ENCODE results near the gene PITPNM3. TPM values are rescaled to one million over a fixed set of nuclear protein-coding genes. Genes with fewer than 3 reads are reported as not detected.

Gene PITPNM3
- polyA plus RNA-seq, 1 donor from 2014 or later, result 3.0 TPM

DNA sequence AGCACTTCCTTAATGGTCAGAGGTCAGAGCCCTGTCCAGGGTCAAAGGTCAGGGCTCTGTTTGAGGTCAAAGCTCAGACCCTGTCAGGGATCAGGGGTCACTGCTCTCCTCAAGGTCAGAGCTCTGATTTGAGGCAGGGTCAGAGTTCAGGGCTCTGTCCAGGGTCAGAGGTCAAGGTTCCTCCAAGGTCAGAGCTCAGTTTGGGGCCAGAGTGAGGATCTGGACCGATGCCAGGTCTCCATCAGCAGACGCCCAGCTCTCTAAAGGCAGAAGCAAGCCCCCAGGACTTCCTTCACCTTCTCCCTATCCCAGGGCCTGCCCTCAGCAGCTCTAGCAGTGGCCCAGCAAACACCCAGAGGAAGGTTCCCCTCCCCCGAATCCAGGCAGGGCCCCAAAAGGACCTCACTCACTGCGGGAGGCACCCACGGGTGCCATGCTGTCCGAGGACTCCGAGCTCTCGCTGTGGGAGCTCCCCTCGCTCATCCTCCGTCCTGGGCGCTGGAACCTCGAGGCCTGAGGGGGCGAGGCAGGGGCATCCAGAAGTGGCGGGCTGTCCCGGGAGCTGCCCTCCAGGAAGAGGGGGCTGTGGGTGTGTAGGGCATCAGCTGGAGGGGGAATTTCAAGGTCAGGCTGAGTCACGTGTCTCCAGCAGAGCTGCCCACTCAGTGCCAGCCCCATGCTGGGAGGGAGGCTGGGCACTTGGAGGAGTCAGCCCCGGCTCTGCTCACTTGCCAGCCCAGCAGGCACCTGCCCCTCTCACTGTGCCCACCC is 85.4 kb downstream of the PITPNM3 start:
- no peaks in the 10 kb centered on the region for H3K27me3 ChIP-seq (ENCODE audit: insufficient read depth, low read depth, low read length)
- H3K4me2 ChIP-seq (ENCODE audit: low read length), result no peak overlapping the region
- H3K9ac ChIP-seq (ENCODE audit: low read length), result no peak overlapping the region
- no peaks in the 10 kb centered on the region for H3K9me2 ChIP-seq (ENCODE audit: insufficient read depth, low read length)
- no peaks in the 10 kb centered on the region for H4K20me1 ChIP-seq (ENCODE audit: insufficient read depth)
- no peaks in the 10 kb centered on the region for H3K36me3 ChIP-seq (ENCODE audit: insufficient read depth, low read length)
- no peaks in the 10 kb centered on the region for H3K79me2 ChIP-seq (replicated peaks; ENCODE audit: insufficient read depth, low read length)
- no peak overlapping the region for H3K27ac ChIP-seq (ENCODE audit: low read length)
- no peaks in the 10 kb centered on the region for H3F3A ChIP-seq (ENCODE audit: insufficient read depth, low read length, poor library complexity, severe bottlenecking)
- no peak overlapping the region for H3K4me3 ChIP-seq (ENCODE audit: low read length)
- TF ChIP-seq MXI1 (conservative IDR thresholded peaks at IDR 0.05; ENCODE audit: poor library complexity, severe bottlenecking) (no peak), POLR2AphosphoS5 (IDR thresholded peaks at IDR 0.05) (no peak)
- no peaks in the 10 kb centered on the region for H3K9me3 ChIP-seq (ENCODE audit: low read length)
- no peak overlapping the region for H2AFZ ChIP-seq (ENCODE audit: low read depth, low read length)

DNA sequence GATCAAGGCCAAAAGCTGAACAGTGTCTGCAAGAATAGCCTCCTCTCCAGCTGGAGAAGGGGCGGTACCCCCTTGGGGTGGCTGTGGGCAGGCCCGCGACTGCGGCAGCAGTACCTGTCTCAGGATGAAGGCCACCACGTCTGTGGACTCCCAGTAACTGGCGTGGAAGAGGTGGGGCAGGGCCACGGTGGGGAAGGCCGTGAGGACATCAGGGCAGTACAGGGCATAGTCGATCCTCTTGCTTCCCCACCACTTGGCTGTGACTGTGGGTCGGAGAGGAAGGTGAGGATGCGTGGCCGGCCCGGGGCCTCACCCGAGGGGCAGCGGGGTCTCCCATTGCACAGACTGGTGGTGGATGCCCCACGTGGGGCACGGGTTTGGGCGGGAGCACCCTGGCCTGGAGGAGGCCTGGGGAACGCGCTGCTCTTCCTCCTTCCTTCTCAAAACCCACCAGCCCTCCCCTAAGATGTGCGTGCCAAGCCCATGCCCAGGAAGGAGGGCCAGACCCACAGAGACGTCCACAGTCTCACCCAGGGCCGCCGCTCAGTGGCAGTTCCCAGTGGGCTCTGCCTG is 86.1 kb downstream of the PITPNM3 start:
- TF ChIP-seq RAD21 (conservative IDR thresholded peaks at IDR 0.05), result no peak
- TF ChIP-seq MXI1 (conservative IDR thresholded peaks at IDR 0.05; ENCODE audit: poor library complexity, severe bottlenecking), result no peak
- no peak for TF ChIP-seq POLR2AphosphoS5 (IDR thresholded peaks at IDR 0.05)
- TF ChIP-seq EP300 (conservative IDR thresholded peaks at IDR 0.05; ENCODE audit: poor library complexity, severe bottlenecking), result no peak
- no peak for TF ChIP-seq SMC3 (conservative IDR thresholded peaks at IDR 0.05; ENCODE audit: poor library complexity)
- TF ChIP-seq TAF1 (IDR thresholded peaks at IDR 0.05; ENCODE audit: low read depth), result no peak
- TF ChIP-seq, protein P1, sequence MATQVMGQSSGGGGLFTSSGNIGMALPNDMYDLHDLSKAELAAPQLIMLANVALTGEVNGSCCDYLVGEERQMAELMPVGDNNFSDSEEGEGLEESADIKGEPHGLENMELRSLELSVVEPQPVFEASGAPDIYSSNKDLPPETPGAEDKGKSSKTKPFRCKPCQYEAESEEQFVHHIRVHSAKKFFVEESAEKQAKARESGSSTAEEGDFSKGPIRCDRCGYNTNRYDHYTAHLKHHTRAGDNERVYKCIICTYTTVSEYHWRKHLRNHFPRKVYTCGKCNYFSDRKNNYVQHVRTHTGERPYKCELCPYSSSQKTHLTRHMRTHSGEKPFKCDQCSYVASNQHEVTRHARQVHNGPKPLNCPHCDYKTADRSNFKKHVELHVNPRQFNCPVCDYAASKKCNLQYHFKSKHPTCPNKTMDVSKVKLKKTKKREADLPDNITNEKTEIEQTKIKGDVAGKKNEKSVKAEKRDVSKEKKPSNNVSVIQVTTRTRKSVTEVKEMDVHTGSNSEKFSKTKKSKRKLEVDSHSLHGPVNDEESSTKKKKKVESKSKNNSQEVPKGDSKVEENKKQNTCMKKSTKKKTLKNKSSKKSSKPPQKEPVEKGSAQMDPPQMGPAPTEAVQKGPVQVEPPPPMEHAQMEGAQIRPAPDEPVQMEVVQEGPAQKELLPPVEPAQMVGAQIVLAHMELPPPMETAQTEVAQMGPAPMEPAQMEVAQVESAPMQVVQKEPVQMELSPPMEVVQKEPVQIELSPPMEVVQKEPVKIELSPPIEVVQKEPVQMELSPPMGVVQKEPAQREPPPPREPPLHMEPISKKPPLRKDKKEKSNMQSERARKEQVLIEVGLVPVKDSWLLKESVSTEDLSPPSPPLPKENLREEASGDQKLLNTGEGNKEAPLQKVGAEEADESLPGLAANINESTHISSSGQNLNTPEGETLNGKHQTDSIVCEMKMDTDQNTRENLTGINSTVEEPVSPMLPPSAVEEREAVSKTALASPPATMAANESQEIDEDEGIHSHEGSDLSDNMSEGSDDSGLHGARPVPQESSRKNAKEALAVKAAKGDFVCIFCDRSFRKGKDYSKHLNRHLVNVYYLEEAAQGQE (IDR thresholded peaks at IDR 0.05; ENCODE audit: borderline replicate concordance), result no peak
- no peak for TF ChIP-seq EZH2 (IDR thresholded peaks at IDR 0.05; ENCODE audit: borderline replicate concordance, insufficient read depth, low read length, poor library complexity, severe bottlenecking)
- Histone ChIP-seq H2AFZ (ENCODE audit: low read depth, low read length) (no peak overlapping the region), H3K27ac (ENCODE audit: low read length) (no peak overlapping the region), H3K4me2 (ENCODE audit: low read length) (no peak overlapping the region), H3K4me3 (ENCODE audit: low read length) (no peak overlapping the region), H3K9ac (ENCODE audit: low read length) (no peak overlapping the region), H4K20me1 (ENCODE audit: insufficient read depth) (no peaks in the 10 kb centered on the region), H3K79me2 (replicated peaks; ENCODE audit: insufficient read depth, low read length) (no peaks in the 10 kb centered on the region), H3K9me3 (ENCODE audit: low read length) (no peaks in the 10 kb centered on the region), H3F3A (ENCODE audit: insufficient read depth, low read length, poor library complexity, severe bottlenecking) (no peaks in the 10 kb centered on the region), H3K36me3 (ENCODE audit: insufficient read depth, low read length) (no peaks in the 10 kb centered on the region), H3K27me3 (ENCODE audit: insufficient read depth, low read depth, low read length) (no peaks in the 10 kb centered on the region), H3K9me2 (ENCODE audit: insufficient read depth, low read length) (no peaks in the 10 kb centered on the region)

DNA sequence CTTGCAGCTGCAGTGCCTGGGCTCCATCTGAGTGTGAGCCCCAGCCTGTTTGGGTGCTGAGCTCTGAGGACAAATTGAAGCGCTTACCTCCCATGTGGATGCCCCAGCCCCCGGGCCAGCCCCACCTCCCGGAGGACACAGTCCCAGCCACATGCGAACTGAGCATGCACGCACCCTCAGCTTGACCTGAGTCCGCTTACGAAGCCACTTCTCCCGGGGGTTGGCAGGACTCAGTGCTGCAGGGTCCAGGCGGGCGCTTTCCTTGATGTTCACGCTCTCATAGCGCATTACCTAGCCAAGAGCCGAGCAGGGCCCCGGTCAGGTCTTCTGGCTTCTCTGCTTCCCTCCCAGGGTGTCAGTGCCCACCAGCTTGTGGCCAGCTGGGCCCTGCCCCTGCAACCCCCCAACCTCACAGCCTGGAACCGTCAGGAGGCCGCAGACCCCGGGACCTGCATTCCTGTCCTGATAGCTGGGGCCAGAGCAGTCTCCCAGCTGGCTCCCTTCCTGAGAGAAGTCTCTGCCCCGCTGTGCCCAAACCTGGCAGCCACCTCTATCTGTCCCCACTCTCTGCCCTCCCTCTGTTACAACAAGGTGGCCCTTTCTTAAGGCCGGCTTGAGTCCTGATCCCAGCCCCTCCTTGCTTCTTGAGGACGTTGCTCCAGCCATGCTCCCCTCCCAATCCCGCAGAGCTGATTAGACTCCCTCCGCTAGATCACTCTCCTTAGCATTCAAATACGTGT is 88.1 kb downstream of the PITPNM3 start:
- no peaks in the 10 kb centered on the region for H3K79me2 ChIP-seq (replicated peaks; ENCODE audit: insufficient read depth, low read length)
- no peak overlapping the region for H3K9ac ChIP-seq (ENCODE audit: low read length)
- H2AFZ ChIP-seq (ENCODE audit: low read depth, low read length), result no peak overlapping the region
- H3K36me3 ChIP-seq (ENCODE audit: insufficient read depth, low read length), result no peaks in the 10 kb centered on the region
- no peaks in the 10 kb centered on the region for H3K9me2 ChIP-seq (ENCODE audit: insufficient read depth, low read length)
- TF ChIP-seq POLR2AphosphoS5 (IDR thresholded peaks at IDR 0.05) (no peak), EP300 (conservative IDR thresholded peaks at IDR 0.05; ENCODE audit: poor library complexity, severe bottlenecking) (no peak), SMC3 (conservative IDR thresholded peaks at IDR 0.05; ENCODE audit: poor library complexity) (no peak), TAF1 (IDR thresholded peaks at IDR 0.05; ENCODE audit: low read depth) (no peak), MXI1 (conservative IDR thresholded peaks at IDR 0.05; ENCODE audit: poor library complexity, severe bottlenecking) (no peak), RAD21 (conservative IDR thresholded peaks at IDR 0.05) (no peak), EZH2 (IDR thresholded peaks at IDR 0.05; ENCODE audit: borderline replicate concordance, insufficient read depth, low read length, poor library complexity, severe bottlenecking) (no peak)
- TF ChIP-seq, protein P1 (IDR thresholded peaks at IDR 0.05; ENCODE audit: borderline replicate concordance), result no peak
- TF ChIP-seq, protein P2, sequence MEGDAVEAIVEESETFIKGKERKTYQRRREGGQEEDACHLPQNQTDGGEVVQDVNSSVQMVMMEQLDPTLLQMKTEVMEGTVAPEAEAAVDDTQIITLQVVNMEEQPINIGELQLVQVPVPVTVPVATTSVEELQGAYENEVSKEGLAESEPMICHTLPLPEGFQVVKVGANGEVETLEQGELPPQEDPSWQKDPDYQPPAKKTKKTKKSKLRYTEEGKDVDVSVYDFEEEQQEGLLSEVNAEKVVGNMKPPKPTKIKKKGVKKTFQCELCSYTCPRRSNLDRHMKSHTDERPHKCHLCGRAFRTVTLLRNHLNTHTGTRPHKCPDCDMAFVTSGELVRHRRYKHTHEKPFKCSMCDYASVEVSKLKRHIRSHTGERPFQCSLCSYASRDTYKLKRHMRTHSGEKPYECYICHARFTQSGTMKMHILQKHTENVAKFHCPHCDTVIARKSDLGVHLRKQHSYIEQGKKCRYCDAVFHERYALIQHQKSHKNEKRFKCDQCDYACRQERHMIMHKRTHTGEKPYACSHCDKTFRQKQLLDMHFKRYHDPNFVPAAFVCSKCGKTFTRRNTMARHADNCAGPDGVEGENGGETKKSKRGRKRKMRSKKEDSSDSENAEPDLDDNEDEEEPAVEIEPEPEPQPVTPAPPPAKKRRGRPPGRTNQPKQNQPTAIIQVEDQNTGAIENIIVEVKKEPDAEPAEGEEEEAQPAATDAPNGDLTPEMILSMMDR (IDR thresholded peaks at IDR 0.05; ENCODE audit: poor library complexity, severe bottlenecking), result no peak
- no peaks in the 10 kb centered on the region for H3K9me3 ChIP-seq (ENCODE audit: low read length)
- no peaks in the 10 kb centered on the region for H3K27me3 ChIP-seq (ENCODE audit: insufficient read depth, low read depth, low read length)
- no peak overlapping the region for H3K27ac ChIP-seq (ENCODE audit: low read length)
- H3K4me2 ChIP-seq (ENCODE audit: low read length), result no peak overlapping the region
- no peaks in the 10 kb centered on the region for H4K20me1 ChIP-seq (ENCODE audit: insufficient read depth)
- H3K4me3 ChIP-seq (ENCODE audit: low read length), result no peak overlapping the region
- H3F3A ChIP-seq (ENCODE audit: insufficient read depth, low read length, poor library complexity, severe bottlenecking), result no peaks in the 10 kb centered on the region
